CD4-positive, alpha-beta memory T cell (primary cell): ENCODE results near the gene FRMD4B. TPM values are rescaled to one million over a fixed set of nuclear protein-coding genes. Genes with fewer than 3 reads are reported as not detected.
A peak's percentile ranks its signal among the peaks of the same experiment; 100 is the strongest.

ENCODE experiments used
- CTCF ChIA-PET: fragments of 350-600 bp; sonication (Branson Sonifier 250); formaldehyde crosslinking; loops from one replicate; lab custom pipeline; 2021; ENCODE audit warnings: inconsistent platforms; ENCODE audit not compliant: partially characterized antibody; lab: Charles Lee
- POLR2A ChIA-PET: fragments of 350-600 bp; sonication (Branson Sonifier 250); formaldehyde crosslinking; loops from one replicate; lab custom pipeline; 2021; ENCODE audit not compliant: partially characterized antibody; lab: Charles Lee
- DNase-seq, 5 donors: peaks; one replicate each; pipeline versions ENCODE4 v3.0.0 to v3.0.0-alpha.2; 2020 to 2022; ENCODE audit warnings: mixed read lengths in 1 of 5
- H3K27ac ChIP-seq: one replicate; pipeline ENCODE4 v1.7.0; 2013; ENCODE audit warnings: low read depth, low read length
- H3K27me3 ChIP-seq: 2 replicates; pipeline ENCODE4 v1.7.0; 2013; ENCODE audit warnings: mild to moderate bottlenecking, low read length, moderate library complexity; ENCODE audit not compliant: insufficient read depth
- H3K36me3 ChIP-seq: 2 replicates; pipeline ENCODE4 v1.7.0; 2013; ENCODE audit warnings: mild to moderate bottlenecking, low read length, moderate library complexity; ENCODE audit not compliant: insufficient read depth
- H3K4me1 ChIP-seq: 2 replicates; pipeline ENCODE4 v1.7.0; 2013; ENCODE audit warnings: mild to moderate bottlenecking, low read length, moderate library complexity; ENCODE audit not compliant: insufficient read depth
- H3K4me3 ChIP-seq, 2 donors: one replicate each; pipeline ENCODE4 v1.7.0; 2013; ENCODE audit warnings: low read length in 2 of 2, mild to moderate bottlenecking in 1 of 2
- H3K9me3 ChIP-seq, 2 donors: one replicate each; pipeline ENCODE4 v1.7.0; 2013; ENCODE audit warnings: low read length in 2 of 2, control low read depth in 1 of 2; ENCODE audit not compliant: control insufficient read depth in 1 of 2
- H3K27ac Mint-ChIP-seq, 7 donors: one replicate each; pipeline ENCODE4 v1.8.0; 2020 to 2021; ENCODE audit warnings: mixed read lengths in 7 of 7, mild to moderate bottlenecking in 6 of 7, inconsistent platforms in 3 of 7, moderate library complexity in 3 of 7
- H3K27me3 Mint-ChIP-seq, 2 donors: one replicate each; pipeline ENCODE4 v1.8.0; 2020 to 2021; ENCODE audit warnings: mixed read lengths in 2 of 2
- H3K36me3 Mint-ChIP-seq, 2 donors: one replicate each; pipeline ENCODE4 v1.8.0; 2020 to 2021; ENCODE audit warnings: mixed read lengths in 2 of 2, inconsistent platforms in 1 of 2, mild to moderate bottlenecking in 1 of 2
- H3K4me1 Mint-ChIP-seq, 4 donors: one replicate each; pipeline ENCODE4 v1.8.0; 2020 to 2021; ENCODE audit warnings: mixed read lengths in 4 of 4, mild to moderate bottlenecking in 1 of 4
- H3K4me3 Mint-ChIP-seq, 8 donors: one replicate each; pipeline ENCODE4 v1.8.0; 2020 to 2021; ENCODE audit warnings: mixed read lengths in 8 of 8, mild to moderate bottlenecking in 7 of 8, moderate library complexity in 6 of 8, inconsistent platforms in 3 of 8
- H3K9me3 Mint-ChIP-seq, 8 donors: one replicate each; pipeline ENCODE4 v1.8.0; 2020 to 2021; ENCODE audit warnings: mixed read lengths in 8 of 8, mild to moderate bottlenecking in 5 of 8, inconsistent platforms in 3 of 8, moderate library complexity in 1 of 8
- intact Hi-C: fragments of 100-400 bp; cut with micrococcal nuclease; formaldehyde crosslinking; loops from one replicate; pipeline ENCODE4 v1.15.1; 2023
- polyA plus RNA-seq, 2 donors: library from polyadenylated mRNA; unstranded; fragments of 300-500 nt; fragmentation: Illumina TruSeq; gene quantifications; one replicate each; pipeline ENCODE4 v1.2.3, GENCODE V29; 2021
- total RNA-seq, 2 experiments: library from RNA; stranded (reverse); gene quantifications; one replicate each; pipeline ENCODE4 v1.2.3, GENCODE V29; 2021

The FRMD4B gene
- total and polyA plus RNA-seq, 4 experiments from 2014 or later, result 3.1 to 18.3 (median 13.5) TPM

- no peaks in the 10 kb centered on the region for H3K36me3 ChIP-seq
- peak overlapping the region in 1 of 8 donors; percentile 7 for H3K4me3 Mint-ChIP-seq
- H3K27ac ChIP-seq, result no peak overlapping the region
- H3K4me1 ChIP-seq, result peaks cover 23% of the 10 kb centered on the region
- H3K27me3 Mint-ChIP-seq, result no peaks in the 10 kb centered on the region
- H3K4me1 Mint-ChIP-seq, result peaks cover 19 to 52% (median 33%) of the 10 kb centered on the region in 4 donors
- H3K27me3 ChIP-seq, result no peaks in the 10 kb centered on the region
- peak overlapping the region in 5 of 7 donors; percentile 64 to 87 (median 75) for H3K27ac Mint-ChIP-seq
- POLR2A ChIA-PET, result interaction anchor here (0.5 kb wide), 1 partner anchor 131 kb away, joined by 3 read pairs; no protein-coding TSS in a partner anchor
- no peak overlapping the region for H3K4me3 ChIP-seq
- intact Hi-C loops, result no loop called here
- H3K36me3 Mint-ChIP-seq, result peaks cover 0 to 13% of the 10 kb centered on the region in 2 donors
- CTCF ChIA-PET, result interaction anchor here (1.6 kb wide), 1 partner anchor 33 kb away, joined by 5 read pairs; no protein-coding TSS in a partner anchor
- H3K9me3 Mint-ChIP-seq, result no peaks in the 10 kb centered on the region
- no peak for DNase-seq
- no peaks in the 10 kb centered on the region for H3K9me3 ChIP-seq
Observed at GRCh38 chr3:69203631-69204314, 182.1 kb downstream of the FRMD4B start.

- CTCF ChIA-PET, result no interaction called here
- Histone ChIP-seq H3K27ac (no peak overlapping the region), H3K27me3 (no peaks in the 10 kb centered on the region), H3K4me1 (peaks cover 39% of the 10 kb centered on the region), H3K36me3 (no peaks in the 10 kb centered on the region), H3K9me3 (no peaks in the 10 kb centered on the region), H3K4me3 (no peak overlapping the region)
- Mint-ChIP-seq H3K9me3 (no peaks in the 10 kb centered on the region), H3K27me3 (no peaks in the 10 kb centered on the region), H3K36me3 (peaks cover 7 to 26% of the 10 kb centered on the region in 2 donors), H3K4me3 (peak overlapping the region in 1 of 8 donors; percentile 11), H3K27ac (peak overlapping the region in 1 of 7 donors; percentile 31), H3K4me1 (peaks cover 35 to 72% (median 50%) of the 10 kb centered on the region in 4 donors)
- no peak for DNase-seq
- POLR2A ChIA-PET, result no interaction called here
- intact Hi-C loops, result no loop called here
Observed at GRCh38 chr3:69201658-69202057, 184.2 kb downstream of the FRMD4B start.

GRCh38 chr3:69200384-69201068 lies 185.4 kb downstream of the FRMD4B start:
- peaks cover 15 to 35% of the 10 kb centered on the region in 2 donors for H3K36me3 Mint-ChIP-seq
- H3K4me1 Mint-ChIP-seq, result peaks cover 29 to 64% (median 43%) of the 10 kb centered on the region in 4 donors
- Histone ChIP-seq H3K27me3 (no peaks in the 10 kb centered on the region), H3K9me3 (no peaks in the 10 kb centered on the region), H3K27ac (peak overlapping the region; percentile 79), H3K36me3 (peaks cover 8% of the 10 kb centered on the region), H3K4me1 (peaks cover 28% of the 10 kb centered on the region), H3K4me3 (peak overlapping the region; percentile 82 to 94)
- CTCF ChIA-PET, result interaction anchor here (1.2 to 3.2 kb wide), 7 partner anchors 10 to 106 kb away, joined by 4 to 24 read pairs (median 5); no protein-coding TSS in a partner anchor
- peak; percentile 20 to 47 (median 27) for DNase-seq
- no peaks in the 10 kb centered on the region for H3K27me3 Mint-ChIP-seq
- intact Hi-C loops, result no loop called here
- peak overlapping the region; percentile 94 to 98 (median 97) for H3K27ac Mint-ChIP-seq
- POLR2A ChIA-PET, result interaction anchor here (0.9 to 4.1 kb wide), 11 partner anchors 10 to 187 kb away, joined by 3 to 39 read pairs (median 4); partner anchors contain the start of genes ARL6IP5 and EOGT
- H3K9me3 Mint-ChIP-seq, result no peaks in the 10 kb centered on the region
- peak overlapping the region; percentile 92 to 97 (median 96) for H3K4me3 Mint-ChIP-seq

GRCh38 chr3:69199942-69200341 lies 185.9 kb downstream of the FRMD4B start:
- CTCF ChIA-PET, result interaction anchor here (1.1 to 3.2 kb wide), 9 partner anchors 10 to 106 kb away, joined by 3 to 24 read pairs (median 4); no protein-coding TSS in a partner anchor

GRCh38 chr3:69197922-69198530 lies 187.9 kb downstream of the FRMD4B start:
- Histone ChIP-seq H3K27me3 (no peaks in the 10 kb centered on the region), H3K4me1 (peaks cover 25% of the 10 kb centered on the region), H3K36me3 (peaks cover 18% of the 10 kb centered on the region), H3K4me3 (peak overlapping the region in 1 of 2 donors; percentile 94), H3K27ac (peak overlapping the region; percentile 79), H3K9me3 (no peaks in the 10 kb centered on the region)
- Mint-ChIP-seq H3K27ac (peak overlapping the region; percentile 94 to 98 (median 97)), H3K9me3 (no peaks in the 10 kb centered on the region), H3K4me1 (peaks cover 25 to 56% (median 41%) of the 10 kb centered on the region in 4 donors), H3K4me3 (peak overlapping the region; percentile 92 to 97 (median 96)), H3K36me3 (peaks cover 37 to 57% of the 10 kb centered on the region in 2 donors), H3K27me3 (no peaks in the 10 kb centered on the region)
- intact Hi-C loops, result loop anchor here (1.0 to 2.0 kb wide), 4 partner anchors 38 to 145 kb away; partner anchors contain the start of gene TMF1
- CTCF ChIA-PET, result interaction anchor here (1.6 to 3.2 kb wide), 2 partner anchors 39 to 108 kb away, joined by 10 to 24 read pairs; no protein-coding TSS in a partner anchor
- DNase-seq, result peak; percentile 63 to 86 (median 67)
- POLR2A ChIA-PET, result interaction anchor here (0.9 to 4.1 kb wide), 8 partner anchors 9 to 115 kb away, joined by 4 to 39 read pairs (median 5); partner anchors contain the start of gene ARL6IP5

More at GRCh38 chr3:69199942-69200341, 185.9 kb downstream of the FRMD4B start:
- peak in 3 of 5 donors; percentile 27 to 33 (median 30) for DNase-seq
- no peaks in the 10 kb centered on the region for H3K27me3 ChIP-seq
- H3K27ac ChIP-seq, result peak overlapping the region; percentile 79
- H3K4me1 ChIP-seq, result peaks cover 25% of the 10 kb centered on the region
- H3K4me3 ChIP-seq, result peak overlapping the region; percentile 82 to 94
- H3K36me3 ChIP-seq, result peaks cover 14% of the 10 kb centered on the region
- Mint-ChIP-seq H3K36me3 (peaks cover 21 to 40% of the 10 kb centered on the region in 2 donors), H3K4me1 (peaks cover 26 to 63% (median 40%) of the 10 kb centered on the region in 4 donors), H3K27me3 (no peaks in the 10 kb centered on the region), H3K27ac (peak overlapping the region; percentile 94 to 98 (median 97)), H3K4me3 (peak overlapping the region; percentile 92 to 97 (median 96)), H3K9me3 (no peaks in the 10 kb centered on the region)
- no peaks in the 10 kb centered on the region for H3K9me3 ChIP-seq
- intact Hi-C loops, result loop anchor here (1.0 to 2.0 kb wide), 2 partner anchors 12 to 147 kb away; partner anchors contain the start of gene TMF1
- POLR2A ChIA-PET, result interaction anchor here (0.6 to 4.1 kb wide), 18 partner anchors 7 to 186 kb away, joined by 3 to 39 read pairs (median 4); partner anchors contain the start of genes ARL6IP5, EOGT and TMF1

GRCh38 chr3:69197455-69197854 lies 188.4 kb downstream of the FRMD4B start:
- Mint-ChIP-seq H3K4me1 (peaks cover 25 to 56% (median 41%) of the 10 kb centered on the region in 4 donors), H3K36me3 (peaks cover 40 to 59% of the 10 kb centered on the region in 2 donors), H3K4me3 (peak overlapping the region in 5 of 8 donors; percentile 7 to 97 (median 94)), H3K27me3 (no peaks in the 10 kb centered on the region), H3K9me3 (no peaks in the 10 kb centered on the region), H3K27ac (peak overlapping the region; percentile 8 to 98 (median 94))
- intact Hi-C loops, result no loop called here
- Histone ChIP-seq H3K27ac (peak overlapping the region; percentile 44), H3K4me1 (peaks cover 25% of the 10 kb centered on the region), H3K9me3 (no peaks in the 10 kb centered on the region), H3K27me3 (no peaks in the 10 kb centered on the region), H3K4me3 (peak overlapping the region in 1 of 2 donors; percentile 94), H3K36me3 (peaks cover 23% of the 10 kb centered on the region)
- CTCF ChIA-PET, result interaction anchor here (1.6 to 3.2 kb wide), 2 partner anchors 40 to 109 kb away, joined by 10 to 24 read pairs; no protein-coding TSS in a partner anchor
- no peak for DNase-seq
- POLR2A ChIA-PET, result interaction anchor here (0.9 to 4.1 kb wide), 4 partner anchors 10 to 113 kb away, joined by 4 to 39 read pairs (median 8); partner anchors contain the start of gene ARL6IP5
